Adrenal gland (tissue), 12 donors: ENCODE data around the gene ADGRG4. TPM values are rescaled to one million over a fixed set of nuclear protein-coding genes. Genes with fewer than 3 reads are reported as not detected.
A peak's percentile ranks its signal among the peaks of the same experiment; 100 is the strongest.

Source experiments
- DNase-seq, 7 donors: peaks; one replicate each; pipeline ENCODE4 v3.0.0-alpha.2; 2019 to 2020
- H3K27ac ChIP-seq, 5 donors: fragments of 200-600 bp; sonication (generic) in 4 of 5; 1 replicate in 3 of 5; 2 replicates in 2 of 5; pipeline versions ENCODE4 v1.5.1 to v1.8.0; 2016 to 2020; ENCODE audit warnings: mild to moderate bottlenecking in 1 of 5
- H3K27me3 ChIP-seq: fragments of 200-600 bp; 2 replicates; pipeline ENCODE4 v1.8.0; 2021
- H3K36me3 ChIP-seq, 2 donors: fragments of 200-600 bp; replicated peaks in 1 of 2; 1 replicate in 1 of 2; 2 replicates in 1 of 2; pipeline versions ENCODE4 v1.5.1 to v1.8.0; 2018 to 2022
- H3K4me1 ChIP-seq, 2 donors: fragments of 200-600 bp; replicated peaks in 1 of 2; 1 replicate in 1 of 2; 2 replicates in 1 of 2; pipeline versions ENCODE4 v1.5.1 to v1.8.0; 2018 to 2021
- H3K4me3 ChIP-seq, 4 donors: fragments of 200-600 bp; sonication (generic) in 3 of 4; one replicate each; pipeline ENCODE4 v1.5.1; 2016 to 2018
- H3K9me3 ChIP-seq, 3 donors: fragments of 200-600 bp; sonication (generic) in 1 of 3; replicated peaks in 1 of 3; 1 replicate in 2 of 3; 2 replicates in 1 of 3; pipeline versions ENCODE4 v1.5.1 to v1.8.0; 2016 to 2021
- CTCF ChIP-seq, 6 experiments: fragments of 450-650 bp in 4 of 6; fragments of 200-600 bp in 2 of 6; sonication (generic) in 1 of 6; IDR thresholded peaks; 1 replicate in 5 of 6; 2 replicates in 1 of 6; pipeline versions ENCODE4 v1.5.1 to v1.8.0; 2016 to 2021; ENCODE audit warnings: antibody characterized with exemption in 6 of 6, mild to moderate bottlenecking in 2 of 6, moderate library complexity in 1 of 6
- POLR2A ChIP-seq, 2 donors: fragments of 450-650 bp; IDR thresholded peaks; one replicate each; pipeline ENCODE4 v1.6.1; 2017; ENCODE audit warnings: antibody characterized with exemption in 2 of 2, mild to moderate bottlenecking in 2 of 2, moderate library complexity in 1 of 2
- WGBS, 4 donors: extraction: QIAGEN DNeasy Blood & Tissue Kit in 2 of 4; methylation state at CpG; one replicate each; pipeline versions ENCODE4 v1.1.5 to v1.1.7; 2013 to 2017; 5-methylcytosine and 5-hydroxymethylcytosine counted together
- intact Hi-C, 2 donors: fragments of 100-400 bp; cut with DNase I; formaldehyde crosslinking; loops; one replicate each; pipeline versions ENCODE4 v1.14.1 to v1.15.0; 2022 to 2023
- polyA plus RNA-seq, 3 donors: library from polyadenylated mRNA; stranded (reverse); fragments of 200-250 nt in 2 of 3; fragments of 350-450 nt in 1 of 3; fragmentation: Illumina TruSeq in 1 of 3; extraction: RNeasy Lipid Tissue Mini Kit (QIAGEN cat#74804) in 1 of 3; gene quantifications; one replicate each; pipeline ENCODE4 v1.2.3, GENCODE V29; 2013 to 2014
- total RNA-seq, 9 donors: library from RNA; depleted of rRNA in 4 of 9; stranded (reverse); fragments of >200 nt in 4 of 9; fragments of 120-200 nt in 1 of 9; fragmentation: NEBNext Ultra II Directional in 1 of 9; extraction: Animal tissue kit (Norgen Biotek cat#: 25700) in 1 of 9; gene quantifications; one replicate each; pipeline versions ENCODE4 v1.1.0 to v1.2.4, GENCODE V29; 2013 to 2023
- donor health status: healthy with polysubstance abuse.
- donor health status: Bipolar disorder and iron deficiency.
- donor health status: DM: yes; HTN: yes; CAD: no.
- donor health status: DM: no; HTN: no; CAD: no.
- donor health status: DM: no; HTN: no; CAD: no.
- donor health status: DM: yes; HTN: yes; CAD: no.

The ADGRG4 gene
- total and polyA plus RNA-seq, 12 donors: under 0.01 to 0.11 (median 0.01) TPM; not detected in 4

- 86 to 100% (median 91%) methylated on average over 1 of the region's 1 CpG for WGBS, 4 donors
- no peak for DNase-seq
- TF ChIP-seq CTCF (IDR thresholded peaks at IDR 0.05) (peak in 1 of 6 experiments; percentile 25), POLR2A (IDR thresholded peaks at IDR 0.05) (no peak)
- H3K36me3 ChIP-seq: no peaks in the 10 kb centered on the region
- H3K4me3 ChIP-seq: no peak overlapping the region
- H3K9me3 ChIP-seq: no peaks in the 10 kb centered on the region
- intact Hi-C loops: no loop called here
- H3K4me1 ChIP-seq: no peaks in the 10 kb centered on the region
- H3K27ac ChIP-seq: no peak overlapping the region
- no peaks in the 10 kb centered on the region for H3K27me3 ChIP-seq
Measured at GRCh38 chrX:136336623-136337022, 35.9 kb downstream of the ADGRG4 start.

DNA sequence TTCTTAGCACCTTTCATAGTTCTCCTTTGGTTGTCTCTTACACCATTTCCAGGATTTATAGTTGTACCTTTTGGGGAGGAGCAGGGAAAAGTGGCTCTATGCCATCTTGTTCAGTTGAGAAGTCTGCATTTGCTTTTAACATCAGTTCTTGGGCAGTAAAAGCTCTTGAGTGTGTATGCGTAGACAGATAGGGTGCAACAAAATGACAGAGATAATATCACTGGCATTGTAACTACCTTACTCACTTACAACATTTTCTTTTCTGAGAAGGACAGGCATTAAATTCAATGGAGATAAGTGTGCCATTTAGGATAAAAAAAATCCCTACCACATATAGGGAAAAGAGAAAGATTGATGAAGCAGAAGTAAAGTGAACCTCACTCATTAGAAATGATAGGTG, 38.9 kb downstream of the ADGRG4 start:
- TF ChIP-seq POLR2A (IDR thresholded peaks at IDR 0.05): no peak
- no peak for TF ChIP-seq CTCF (IDR thresholded peaks at IDR 0.05)
- H3K9me3 ChIP-seq: no peaks in the 10 kb centered on the region
- intact Hi-C loops: no loop called here

DNA sequence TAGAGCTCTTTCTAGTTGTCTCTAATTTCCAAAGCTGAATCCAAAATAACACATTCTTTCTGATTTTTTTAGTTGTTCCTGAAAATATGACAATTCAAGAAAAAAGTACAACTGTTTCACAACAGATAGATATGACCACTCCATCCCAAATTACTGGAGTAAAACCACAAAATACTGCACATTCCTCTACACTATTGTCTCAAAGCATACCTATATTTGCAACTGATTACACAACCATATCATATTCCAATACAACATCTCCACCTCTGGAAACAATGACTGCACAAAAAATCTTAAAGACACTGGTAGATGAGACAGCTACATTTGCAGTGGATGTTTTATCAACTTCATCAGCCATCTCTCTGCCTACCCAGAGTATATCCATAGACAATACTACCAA, 43.6 kb downstream of the ADGRG4 start:
- intact Hi-C loops: no loop called here
- H3K4me3 ChIP-seq: no peak overlapping the region

More for the DNA sequence above, 38.9 kb downstream of the ADGRG4 start:
- no peaks in the 10 kb centered on the region for H3K36me3 ChIP-seq
- 71 to 88% (median 85%) methylated on average over 1 of the region's 1 CpG for whole genome bisulfite sequencing, 4 donors
- H3K4me3 ChIP-seq: no peak overlapping the region
- DNase-seq: no peak
- H3K27me3 ChIP-seq: peaks cover 3% of the 10 kb centered on the region
- no peaks in the 10 kb centered on the region for H3K4me1 ChIP-seq
- no peak overlapping the region for H3K27ac ChIP-seq

DNA sequence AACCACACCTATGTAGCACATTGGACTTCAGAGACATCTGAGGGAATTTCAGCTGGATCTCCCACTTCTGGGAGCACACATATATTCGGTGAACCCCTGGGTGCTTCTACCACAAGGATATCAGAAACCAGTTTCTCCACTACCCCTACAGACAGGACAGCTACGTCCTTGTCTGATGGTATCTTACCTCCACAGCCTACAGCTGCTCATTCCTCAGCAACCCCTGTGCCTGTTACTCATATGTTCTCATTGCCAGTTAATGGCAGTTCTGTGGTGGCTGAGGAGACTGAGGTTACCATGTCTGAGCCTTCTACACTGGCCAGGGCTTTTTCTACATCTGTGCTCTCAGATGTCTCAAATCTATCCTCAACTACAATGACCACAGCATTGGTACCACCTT, 45.7 kb downstream of the ADGRG4 start:
- Histone ChIP-seq H3K27ac (no peak overlapping the region), H3K4me1 (no peaks in the 10 kb centered on the region), H3K4me3 (no peak overlapping the region), H3K9me3 (no peaks in the 10 kb centered on the region), H3K36me3 (no peaks in the 10 kb centered on the region), H3K27me3 (peaks cover 7% of the 10 kb centered on the region)
- WGBS, 4 donors: 38 to 68% (median 46%) methylated on average over 2 of the region's 2 CpGs
- DNase-seq: no peak
- no peak for TF ChIP-seq POLR2A (IDR thresholded peaks at IDR 0.05)
- no peak for TF ChIP-seq CTCF (IDR thresholded peaks at IDR 0.05)
- intact Hi-C loops: no loop called here

More for the DNA sequence above, 43.6 kb downstream of the ADGRG4 start:
- Histone ChIP-seq H3K4me1 (no peaks in the 10 kb centered on the region), H3K9me3 (no peaks in the 10 kb centered on the region), H3K27me3 (peaks cover 7% of the 10 kb centered on the region), H3K36me3 (no peaks in the 10 kb centered on the region), H3K27ac (no peak overlapping the region)
- no peak for DNase-seq
- TF ChIP-seq CTCF (IDR thresholded peaks at IDR 0.05) (no peak), POLR2A (IDR thresholded peaks at IDR 0.05) (no peak)
